ENCODE results near the gene AMER1. TPM values are rescaled to one million over a fixed set of nuclear protein-coding genes. Genes with fewer than 3 reads are reported as not detected.

Gene AMER1
- total RNA-seq, 1 experiment from 2014 or later: 3.9 TPM

- Histone ChIP-seq H3K9ac (ENCODE audit: low read length) (no peak overlapping the region), H3K27me3 (ENCODE audit: low read length) (no peaks in the 10 kb centered on the region), H3K4me1 (ENCODE audit: insufficient read depth, low read length) (no peaks in the 10 kb centered on the region), H3F3A (ENCODE audit: low read length, unreplicated experiment) (no peaks in the 10 kb centered on the region), H3K9me2 (replicated peaks; ENCODE audit: low read length) (no peaks in the 10 kb centered on the region), H3K36me3 (ENCODE audit: low read depth, low read length) (no peaks in the 10 kb centered on the region), H3K27ac (ENCODE audit: low read length) (no peak overlapping the region), H3K79me2 (ENCODE audit: low read length) (no peaks in the 10 kb centered on the region), H4K20me1 (ENCODE audit: low read length) (no peaks in the 10 kb centered on the region), H2AFZ (ENCODE audit: low read length) (no peak overlapping the region), H3K9me3 (ENCODE audit: low read length) (no peaks in the 10 kb centered on the region), H3K4me2 (ENCODE audit: low read length) (no peak overlapping the region), H3K4me3 (ENCODE audit: low read length) (no peak overlapping the region)
- DNase-seq (no peak), ATAC-seq (no peak)
- no peak for TF ChIP-seq EZH2phosphoT487 (IDR thresholded peaks at IDR 0.05; ENCODE audit: borderline replicate concordance, low read length)
- TF ChIP-seq CTCF (conservative IDR thresholded peaks at IDR 0.05; ENCODE audit: low read depth, low read length): no peak
- TF ChIP-seq EZH2 (IDR thresholded peaks at IDR 0.05; ENCODE audit: low read length, unreplicated experiment): no peak
- intact Hi-C loops (cut with micrococcal nuclease): no loop called here
- POLR2A ChIA-PET (ENCODE audit: unreplicated experiment): no interaction called here
- CTCF ChIA-PET: no interaction called here
- BruUV-seq (replicated peaks): no TSS peak
Measured at GRCh38 chrX:64169988-64170387, 35.5 kb downstream of the AMER1 start.

GRCh38 chrX:64152857-64153256 is 52.7 kb downstream of the AMER1 start:
- Histone ChIP-seq H3K27me3 (ENCODE audit: low read length) (no peaks in the 10 kb centered on the region), H3K9me3 (ENCODE audit: low read length) (no peaks in the 10 kb centered on the region), H4K20me1 (ENCODE audit: low read length) (no peaks in the 10 kb centered on the region), H2AFZ (ENCODE audit: low read length) (no peak overlapping the region), H3K9me2 (replicated peaks; ENCODE audit: low read length) (no peaks in the 10 kb centered on the region), H3K36me3 (ENCODE audit: low read depth, low read length) (no peaks in the 10 kb centered on the region), H3K4me2 (ENCODE audit: low read length) (no peak overlapping the region), H3K4me1 (ENCODE audit: insufficient read depth, low read length) (no peaks in the 10 kb centered on the region), H3K4me3 (ENCODE audit: low read length) (no peak overlapping the region), H3K27ac (ENCODE audit: low read length) (no peak overlapping the region), H3K9ac (ENCODE audit: low read length) (no peak overlapping the region), H3F3A (ENCODE audit: low read length, unreplicated experiment) (no peaks in the 10 kb centered on the region), H3K79me2 (ENCODE audit: low read length) (no peaks in the 10 kb centered on the region)
- DNase-seq (no peak), ATAC-seq (no peak)
- TF ChIP-seq EZH2phosphoT487 (IDR thresholded peaks at IDR 0.05; ENCODE audit: borderline replicate concordance, low read length): no peak
- TF ChIP-seq EZH2 (IDR thresholded peaks at IDR 0.05; ENCODE audit: low read length, unreplicated experiment): no peak
- no peak for TF ChIP-seq CTCF (conservative IDR thresholded peaks at IDR 0.05; ENCODE audit: low read depth, low read length)
- POLR2A ChIA-PET (ENCODE audit: unreplicated experiment): no interaction called here
- CTCF ChIA-PET: no interaction called here
- intact Hi-C loops (cut with micrococcal nuclease): no loop called here
- no TSS peak for BruUV-seq (replicated peaks)

- Histone ChIP-seq H3K9me2 (replicated peaks; ENCODE audit: low read length) (no peaks in the 10 kb centered on the region), H4K20me1 (ENCODE audit: low read length) (no peaks in the 10 kb centered on the region), H3F3A (ENCODE audit: low read length, unreplicated experiment) (no peaks in the 10 kb centered on the region), H2AFZ (ENCODE audit: low read length) (no peak overlapping the region), H3K4me3 (ENCODE audit: low read length) (no peak overlapping the region), H3K27me3 (ENCODE audit: low read length) (no peaks in the 10 kb centered on the region), H3K4me1 (ENCODE audit: insufficient read depth, low read length) (no peaks in the 10 kb centered on the region), H3K4me2 (ENCODE audit: low read length) (no peak overlapping the region), H3K9ac (ENCODE audit: low read length) (no peak overlapping the region), H3K9me3 (ENCODE audit: low read length) (no peaks in the 10 kb centered on the region), H3K36me3 (ENCODE audit: low read depth, low read length) (no peaks in the 10 kb centered on the region), H3K79me2 (ENCODE audit: low read length) (no peaks in the 10 kb centered on the region), H3K27ac (ENCODE audit: low read length) (no peak overlapping the region)
- ATAC-seq: no peak
- no peak for DNase-seq
- ChIA-PET CTCF (no interaction called here), POLR2A (ENCODE audit: unreplicated experiment) (no interaction called here)
- intact Hi-C loops (cut with micrococcal nuclease): no loop called here
- TF ChIP-seq CTCF (conservative IDR thresholded peaks at IDR 0.05; ENCODE audit: low read depth, low read length) (no peak), EZH2 (IDR thresholded peaks at IDR 0.05; ENCODE audit: low read length, unreplicated experiment) (no peak), EZH2phosphoT487 (IDR thresholded peaks at IDR 0.05; ENCODE audit: borderline replicate concordance, low read length) (no peak)
- BruUV-seq (replicated peaks): no TSS peak
Measured at GRCh38 chrX:64151911-64152310, 53.6 kb downstream of the AMER1 start.

All from PC-3 (cell line).